ENCODE measurements around the gene ITGB4. TPM values are rescaled to one million over a fixed set of nuclear protein-coding genes. Genes with fewer than 3 reads are reported as not detected.

ITGB4 gene
- total RNA-seq, 1 experiment from 2014 or later, result 568 TPM

GRCh38 chr17:75799402-75799801 is 78.1 kb downstream of the ITGB4 start:
- H3K9ac ChIP-seq (ENCODE audit: low read length), result no peak overlapping the region
- no peaks in the 10 kb centered on the region for H3K9me2 ChIP-seq (ENCODE audit: insufficient read depth)
- no peaks in the 10 kb centered on the region for H3K9me3 ChIP-seq (ENCODE audit: control insufficient read depth in 1 of 2, insufficient read depth in 1 of 2, low read depth in 1 of 2, low read length in 2 of 2)
- intact Hi-C loops (cut with micrococcal nuclease), result no loop called here
- no peaks in the 10 kb centered on the region for H3K4me1 ChIP-seq (ENCODE audit: control insufficient read depth in 1 of 2, insufficient read depth in 2 of 2, low read length in 2 of 2)
- H3K79me2 ChIP-seq (ENCODE audit: insufficient read depth, low read length), result peaks cover 30% of the 10 kb centered on the region
- CTCF ChIA-PET, result no interaction called here
- no peak for ATAC-seq
- no peak overlapping the region for H3K4me2 ChIP-seq (ENCODE audit: low read length)
- no peaks in the 10 kb centered on the region for H4K20me1 ChIP-seq (ENCODE audit: insufficient read depth)
- H3K4me3 ChIP-seq (replicated peaks in 1 of 2; ENCODE audit: low read depth in 1 of 2, low read length in 2 of 2), result no peak overlapping the region
- H2AFZ ChIP-seq (ENCODE audit: low read depth, low read length, poor library complexity, severe bottlenecking), result no peak overlapping the region
- TF ChIP-seq SP1 (IDR thresholded peaks at IDR 0.05; ENCODE audit: low read depth) (no peak), FOSL1 (IDR thresholded peaks at IDR 0.05; ENCODE audit: low read depth) (no peak), CTCF (IDR thresholded peaks at IDR 0.05 in 2 of 3, conservative IDR thresholded peaks at IDR 0.05 in 1 of 3; ENCODE audit: borderline replicate concordance in 1 of 3, insufficient read depth in 1 of 3, low read depth in 2 of 3, low read length in 2 of 3) (no peak), ZBTB33 (IDR thresholded peaks at IDR 0.05; ENCODE audit: extremely low read depth, insufficient replicate concordance, low read length) (no peak), ZNF274 (IDR thresholded peaks at IDR 0.05; ENCODE audit: low read depth, low read length) (no peak), TCF7L2 (IDR thresholded peaks at IDR 0.05; ENCODE audit: borderline replicate concordance, extremely low read depth, insufficient read depth, insufficient read length) (no peak), MAX (IDR thresholded peaks at IDR 0.05) (no peak), JUND (IDR thresholded peaks at IDR 0.05) (no peak), REST (IDR thresholded peaks at IDR 0.05; ENCODE audit: low read depth) (no peak), EGR1 (IDR thresholded peaks at IDR 0.05; ENCODE audit: low read depth) (no peak), SIN3A (IDR thresholded peaks at IDR 0.05; ENCODE audit: low read depth) (no peak), POLR2A (IDR thresholded peaks at IDR 0.05; ENCODE audit: borderline replicate concordance, extremely low read depth, insufficient read depth, insufficient read length) (no peak), EZH2 (IDR thresholded peaks at IDR 0.05) (no peak), ELF1 (IDR thresholded peaks at IDR 0.05; ENCODE audit: borderline replicate concordance, low read depth) (no peak), YY1 (IDR thresholded peaks at IDR 0.05; ENCODE audit: extremely low read depth, insufficient replicate concordance, low read depth, low read length) (no peak), CEBPB (IDR thresholded peaks at IDR 0.05; ENCODE audit: low read depth) (no peak), ATF3 (IDR thresholded peaks at IDR 0.05) (no peak), POLR2AphosphoS5 (IDR thresholded peaks at IDR 0.05; ENCODE audit: low read depth, low read length) (no peak), CBX3 (IDR thresholded peaks at IDR 0.05; ENCODE audit: low read depth) (no peak), ZFX (IDR thresholded peaks at IDR 0.05) (no peak)
- BruUV-seq (replicated peaks), result no TSS peak
- no peak overlapping the region for H3K27ac ChIP-seq (ENCODE audit: low read depth, low read length)
- POLR2A ChIA-PET, result interaction anchor here (1.0 to 1.2 kb wide), 2 partner anchors 13 to 19 kb away, joined by 3 to 6 read pairs; no protein-coding TSS in a partner anchor
- DNase-seq (ENCODE audit: low read depth, low spot score), result no peak
- no peaks in the 10 kb centered on the region for H3K27me3 ChIP-seq (ENCODE audit: insufficient read depth, low read length)
- H3K36me3 ChIP-seq (ENCODE audit: control insufficient read depth in 1 of 2, insufficient read depth in 2 of 2, low read length in 2 of 2), result peaks cover 17 to 23% of the 10 kb centered on the region in 2 experiments; a peak in 3 of 4 replicates
- RAD21 ChIA-PET (ENCODE audit: low non-redundant PET in 1 of 2, low total read pairs in 2 of 2, uncharacterized antibody in 2 of 2, unreplicated experiment in 2 of 2), result no interaction called here
